ENCODE results near the gene INPP5B. TPM values are rescaled to one million over a fixed set of nuclear protein-coding genes. Genes with fewer than 3 reads are reported as not detected.

Gene INPP5B
- total RNA-seq, 2 experiments from 2014 or later, result 31.5 to 33.8 TPM

DNA sequence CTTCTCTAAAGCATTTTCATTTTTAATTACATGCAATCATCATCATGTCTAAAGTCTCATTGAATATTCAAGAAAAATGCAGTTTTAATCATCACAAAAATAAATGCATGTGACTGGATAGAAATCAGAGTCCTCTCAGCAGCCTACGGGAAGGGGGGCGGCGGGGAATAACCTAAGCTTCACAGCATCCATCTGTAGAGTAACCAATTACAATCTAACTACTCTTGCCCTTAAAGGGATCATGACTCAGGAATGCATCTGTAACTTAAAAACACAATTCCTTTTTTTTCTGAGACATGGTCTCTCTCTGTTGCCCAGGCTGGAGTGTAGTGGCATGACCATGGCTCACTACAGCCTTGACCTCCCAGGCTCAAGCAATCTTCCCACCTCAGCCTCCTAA, 110.1 kb downstream of the INPP5B start:
- H3K4me1 Mint-ChIP-seq, result no peaks in the 10 kb centered on the region
- DNase-seq, result no peak
- no peak overlapping the region for H3K4me3 Mint-ChIP-seq
- no peaks in the 10 kb centered on the region for H3K9me3 Mint-ChIP-seq
- H3K36me3 Mint-ChIP-seq (ENCODE audit: low read depth), result peaks cover 39% of the 10 kb centered on the region
- ChIA-PET POLR2A (interaction anchor here (0.6 kb wide), 1 partner anchor 1299 kb away, joined by 3 read pairs; no protein-coding TSS in a partner anchor), CTCF (no interaction called here)
- no peaks in the 10 kb centered on the region for H3K27me3 Mint-ChIP-seq
- no peak overlapping the region for H3K27ac Mint-ChIP-seq

DNA sequence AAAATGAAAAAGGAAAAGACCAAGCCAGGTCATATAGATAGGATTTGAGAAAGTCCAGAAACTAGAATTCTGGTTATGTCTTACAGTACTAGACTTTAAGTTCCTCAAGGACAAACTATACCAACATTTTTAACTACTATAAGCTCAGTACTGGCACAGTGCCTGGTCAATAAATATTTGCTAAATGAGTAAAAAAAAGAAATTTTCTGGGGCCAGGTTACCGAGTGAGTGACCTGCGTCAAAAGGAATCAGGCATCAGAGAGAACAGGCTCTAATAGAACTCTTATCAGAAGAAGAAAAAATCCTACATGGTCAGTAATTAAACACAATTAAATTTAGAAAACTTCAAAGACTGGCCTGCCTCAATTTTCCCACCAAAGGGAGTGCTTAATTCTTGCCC, 115.0 kb downstream of the INPP5B start:
- ChIA-PET CTCF (interaction anchor here (1.4 kb wide), 1 partner anchor 9 kb away, joined by 3 read pairs; no protein-coding TSS in a partner anchor), POLR2A (no interaction called here)
- Mint-ChIP-seq H3K27ac (no peak overlapping the region), H3K4me1 (no peaks in the 10 kb centered on the region), H3K27me3 (no peaks in the 10 kb centered on the region), H3K4me3 (no peak overlapping the region), H3K9me3 (no peaks in the 10 kb centered on the region), H3K36me3 (ENCODE audit: low read depth) (peaks cover 33% of the 10 kb centered on the region)
- DNase-seq, result no peak

DNA sequence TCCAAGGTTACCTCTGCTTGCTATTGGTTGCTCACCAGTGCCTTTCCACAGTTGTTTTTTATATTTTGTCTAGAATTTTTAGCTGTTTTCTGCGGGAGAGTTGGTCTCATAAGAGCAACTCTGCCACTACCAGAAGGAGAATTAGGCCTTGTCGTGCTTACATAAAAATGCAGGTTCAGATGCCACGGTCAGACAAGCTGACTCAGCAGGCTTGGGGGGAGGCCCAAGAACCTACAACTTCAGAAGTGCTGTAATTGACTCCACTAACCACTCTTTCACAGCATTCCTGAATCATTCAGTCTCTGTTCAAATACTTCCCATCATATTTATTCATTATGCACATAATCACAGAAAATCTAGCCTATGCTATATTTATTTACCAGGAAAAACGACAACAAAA, 115.7 kb downstream of the INPP5B start:
- Mint-ChIP-seq H3K36me3 (ENCODE audit: low read depth) (peaks cover 33% of the 10 kb centered on the region), H3K27ac (no peak overlapping the region), H3K4me1 (no peaks in the 10 kb centered on the region), H3K27me3 (no peaks in the 10 kb centered on the region), H3K4me3 (no peak overlapping the region), H3K9me3 (no peaks in the 10 kb centered on the region)
- CTCF ChIA-PET, result interaction anchor here (0.7 to 1.4 kb wide), 2 partner anchors 8 to 14 kb away, joined by 3 read pairs; no protein-coding TSS in a partner anchor
- POLR2A ChIA-PET, result no interaction called here
- no peak for DNase-seq

DNA sequence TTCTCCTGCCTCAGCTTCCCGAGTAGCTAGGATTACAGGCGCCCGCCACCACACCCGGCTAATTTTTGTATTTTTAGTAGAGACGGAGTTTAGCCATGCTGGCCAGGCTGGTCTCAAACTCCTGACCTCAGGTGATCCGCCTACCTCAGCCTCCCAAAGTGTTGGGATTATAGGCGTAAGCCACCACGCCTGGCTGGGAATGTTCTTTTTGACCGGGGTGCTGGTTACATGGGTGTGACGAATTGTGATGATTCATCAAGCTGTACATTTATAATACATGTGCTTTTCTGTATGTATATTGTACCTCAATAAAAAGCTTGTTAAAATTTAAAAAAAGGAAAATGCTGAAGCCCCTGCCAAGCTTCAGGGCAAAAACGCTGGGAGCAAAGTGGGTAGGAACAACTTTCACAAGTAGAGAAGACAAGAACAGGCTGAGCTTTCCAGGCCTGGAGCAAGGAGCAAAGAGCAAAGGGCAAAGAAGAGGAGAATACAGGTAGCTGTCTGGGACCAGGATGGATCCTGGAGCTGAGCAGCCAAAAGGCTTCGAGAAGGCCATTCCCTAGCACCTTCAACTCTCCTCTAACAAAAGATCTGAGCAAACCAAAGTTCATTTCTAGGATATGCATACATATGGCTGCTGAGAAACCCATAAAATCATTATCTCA, 118.3 kb downstream of the INPP5B start:
- CTCF ChIA-PET, result interaction anchor here (1.6 kb wide), 1 partner anchor 13 kb away, joined by 3 read pairs; no protein-coding TSS in a partner anchor
- peaks cover 2% of the 10 kb centered on the region for H3K4me1 Mint-ChIP-seq
- DNase-seq, result no peak
- H3K27me3 Mint-ChIP-seq, result no peaks in the 10 kb centered on the region
- POLR2A ChIA-PET, result no interaction called here
- H3K4me3 Mint-ChIP-seq, result no peak overlapping the region
- no peaks in the 10 kb centered on the region for H3K9me3 Mint-ChIP-seq
- peaks cover 27% of the 10 kb centered on the region for H3K36me3 Mint-ChIP-seq (ENCODE audit: low read depth)
- H3K27ac Mint-ChIP-seq, result no peak overlapping the region

DNA sequence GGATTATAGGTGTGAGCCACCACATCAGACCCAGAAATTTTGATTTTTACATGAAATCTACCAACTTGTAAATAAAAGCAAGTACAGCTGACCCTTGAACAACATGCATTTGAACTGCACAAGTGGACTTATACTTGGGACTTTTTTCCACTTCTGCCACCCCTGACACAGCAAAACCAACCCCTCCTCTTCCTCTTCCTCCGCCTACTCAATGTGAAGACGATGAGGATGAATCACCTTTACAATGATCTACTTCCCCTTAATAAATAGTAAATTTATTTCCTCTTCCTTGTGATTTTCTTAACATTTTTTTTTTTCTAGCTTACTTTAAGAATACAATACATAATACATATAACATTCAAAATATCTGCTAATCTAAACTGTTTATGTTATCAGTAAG, 121.3 kb downstream of the INPP5B start:
- Mint-ChIP-seq H3K27ac (no peak overlapping the region), H3K4me3 (no peak overlapping the region), H3K36me3 (ENCODE audit: low read depth) (peaks cover 35% of the 10 kb centered on the region), H3K4me1 (peaks cover 4% of the 10 kb centered on the region), H3K9me3 (no peaks in the 10 kb centered on the region), H3K27me3 (no peaks in the 10 kb centered on the region)
- POLR2A ChIA-PET, result no interaction called here
- CTCF ChIA-PET, result no interaction called here
- DNase-seq, result no peak

DNA sequence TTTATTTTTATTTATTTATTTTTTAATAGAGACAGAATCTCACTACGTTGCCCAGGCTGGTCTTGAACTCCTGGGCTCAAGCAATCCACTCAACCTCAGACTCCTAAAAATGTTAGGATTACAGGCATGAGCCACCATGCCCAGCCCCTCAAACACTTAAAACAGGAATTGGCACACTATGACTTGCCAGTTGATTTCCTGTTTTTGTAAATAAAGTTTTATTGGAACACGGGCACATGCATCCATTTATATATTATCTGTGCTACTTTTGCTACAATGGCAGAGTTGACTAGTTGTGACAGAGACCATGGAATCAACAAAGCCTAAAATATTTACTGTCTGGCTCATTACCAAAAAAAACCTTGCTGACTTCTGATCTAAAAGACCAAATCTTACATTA, 122.9 kb downstream of the INPP5B start:
- Mint-ChIP-seq H3K9me3 (no peaks in the 10 kb centered on the region), H3K4me3 (no peak overlapping the region), H3K27me3 (no peaks in the 10 kb centered on the region), H3K27ac (no peak overlapping the region), H3K36me3 (ENCODE audit: low read depth) (peaks cover 37% of the 10 kb centered on the region), H3K4me1 (peaks cover 4% of the 10 kb centered on the region)
- ChIA-PET POLR2A (no interaction called here), CTCF (no interaction called here)
- DNase-seq, result no peak

DNA sequence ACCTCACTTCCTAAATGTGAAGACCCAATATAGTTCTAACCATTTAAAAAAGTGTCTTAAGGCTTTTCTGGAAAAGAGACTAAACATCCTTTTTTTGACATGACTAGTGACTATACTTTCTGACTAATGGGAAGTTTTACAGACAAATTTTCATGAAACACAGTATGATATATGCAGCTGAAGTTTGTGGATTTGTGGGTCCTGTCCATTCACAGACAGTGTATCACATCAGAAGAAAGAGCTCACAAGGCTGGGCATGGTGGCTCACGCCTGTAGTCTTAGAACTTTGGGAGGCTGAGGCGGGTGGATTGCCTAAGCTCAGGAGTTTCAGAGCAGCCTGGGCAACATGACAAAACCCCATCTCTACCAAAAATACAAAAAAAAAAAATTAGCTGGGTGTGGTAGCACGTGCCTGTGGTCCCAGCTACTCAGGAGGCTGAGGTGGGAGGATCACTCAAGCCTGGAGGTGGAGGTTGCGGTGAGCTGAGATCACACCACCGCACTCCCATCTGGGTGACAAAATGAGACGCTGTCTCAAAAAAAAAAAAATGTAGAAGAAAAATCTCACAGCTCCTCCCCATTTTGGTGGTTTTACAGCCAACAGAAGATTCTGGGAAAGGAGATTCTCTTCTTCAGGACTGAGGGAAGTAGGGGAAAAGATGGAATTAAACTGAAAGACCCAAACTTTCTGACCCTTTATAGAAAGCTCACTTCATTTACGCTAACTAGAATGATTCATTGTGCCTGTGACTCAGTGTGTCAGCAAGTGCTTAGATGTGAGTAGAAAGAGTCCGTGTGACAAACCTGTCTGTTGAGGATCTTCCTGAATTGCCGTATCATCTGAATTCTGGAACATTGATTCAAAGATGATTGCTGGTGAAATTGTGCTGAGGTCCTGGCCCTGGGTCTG, 123.7 kb downstream of the INPP5B start:
- peaks cover 4% of the 10 kb centered on the region for H3K4me1 Mint-ChIP-seq
- CTCF ChIA-PET, result interaction anchor here (0.8 to 1.7 kb wide), 3 partner anchors 8 to 201 kb away, joined by 3 to 4 read pairs (median 3); partner anchors contain the start of gene MTF1
- H3K4me3 Mint-ChIP-seq, result no peak overlapping the region
- no peak for DNase-seq
- H3K27ac Mint-ChIP-seq, result peak overlapping the region; percentile 25
- H3K36me3 Mint-ChIP-seq (ENCODE audit: low read depth), result peaks cover 34% of the 10 kb centered on the region
- no peaks in the 10 kb centered on the region for H3K9me3 Mint-ChIP-seq
- POLR2A ChIA-PET, result no interaction called here
- no peaks in the 10 kb centered on the region for H3K27me3 Mint-ChIP-seq

DNA sequence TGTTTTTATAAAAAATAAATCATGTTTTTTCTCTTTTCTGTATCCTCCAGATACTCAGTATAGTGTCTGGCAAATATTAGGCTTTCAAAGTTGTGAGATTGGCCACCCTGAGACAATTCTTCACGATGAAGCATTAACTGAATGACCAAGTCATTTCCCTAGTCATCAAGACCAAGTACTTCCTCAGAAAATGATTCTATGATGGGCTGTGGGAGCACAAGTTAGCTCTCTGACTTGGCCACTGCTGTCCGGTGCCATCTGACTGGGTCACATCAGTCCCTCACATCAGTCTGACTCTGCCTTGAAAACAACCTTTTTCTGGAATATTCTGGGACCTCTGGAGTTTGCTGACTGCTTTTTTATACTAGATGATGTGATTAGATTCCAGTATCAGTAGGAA, 125.4 kb downstream of the INPP5B start:
- no peaks in the 10 kb centered on the region for H3K9me3 Mint-ChIP-seq
- ChIA-PET CTCF (no interaction called here), POLR2A (no interaction called here)
- peaks cover 4% of the 10 kb centered on the region for H3K4me1 Mint-ChIP-seq
- H3K36me3 Mint-ChIP-seq (ENCODE audit: low read depth), result peaks cover 31% of the 10 kb centered on the region
- H3K27ac Mint-ChIP-seq, result no peak overlapping the region
- no peak overlapping the region for H3K4me3 Mint-ChIP-seq
- no peaks in the 10 kb centered on the region for H3K27me3 Mint-ChIP-seq
- DNase-seq, result no peak

DNA sequence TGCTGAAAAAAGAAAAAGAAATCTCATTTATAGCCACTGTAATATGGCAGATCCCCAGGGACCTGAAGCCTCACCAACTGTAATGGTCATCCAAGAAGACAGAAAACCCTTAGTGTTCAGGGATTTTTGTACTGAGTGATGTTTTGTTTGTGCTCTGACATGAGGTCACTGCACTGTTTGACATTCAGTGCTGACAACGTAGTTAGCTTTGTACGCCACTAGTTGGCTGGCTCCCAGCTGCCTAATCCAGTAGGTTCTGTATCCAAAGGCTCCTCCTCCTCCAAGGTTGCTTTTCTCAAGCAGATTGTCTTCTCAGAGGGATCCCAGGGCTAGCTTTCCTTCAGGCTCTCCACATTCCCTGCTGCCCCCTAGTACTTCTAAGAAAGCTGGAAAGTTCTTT, 129.4 kb downstream of the INPP5B start:
- Mint-ChIP-seq H3K27me3 (no peaks in the 10 kb centered on the region), H3K27ac (peak overlapping the region; percentile 19), H3K4me1 (no peaks in the 10 kb centered on the region), H3K4me3 (no peak overlapping the region), H3K36me3 (ENCODE audit: low read depth) (peaks cover 26% of the 10 kb centered on the region), H3K9me3 (no peaks in the 10 kb centered on the region)
- ChIA-PET POLR2A (interaction anchor here (0.6 kb wide), 1 partner anchor 192 kb away, joined by 3 read pairs; no protein-coding TSS in a partner anchor), CTCF (interaction anchor here (0.6 to 1.1 kb wide), 3 partner anchors 14 to 34 kb away, joined by 3 read pairs; no protein-coding TSS in a partner anchor)
- DNase-seq, result no peak

DNA sequence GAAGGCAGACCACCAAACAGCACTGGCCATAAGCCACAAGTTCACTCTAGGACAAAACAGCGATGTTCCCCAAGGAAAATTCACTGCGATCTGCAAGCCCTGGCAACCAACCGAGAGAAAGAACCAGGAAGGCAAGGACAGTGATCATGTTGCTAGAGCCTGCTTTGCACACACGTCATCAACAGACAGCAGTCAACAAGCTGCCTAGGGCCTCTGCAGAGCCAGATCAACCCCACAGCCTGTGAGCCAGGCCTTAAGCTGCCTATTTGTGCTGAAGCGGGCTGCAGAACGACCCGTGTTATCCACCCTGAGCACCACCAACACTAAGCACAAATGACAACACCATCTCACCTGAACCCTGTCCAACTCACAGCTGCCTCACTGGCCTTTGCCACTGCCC, 132.6 kb downstream of the INPP5B start:
- POLR2A ChIA-PET, result no interaction called here
- no peaks in the 10 kb centered on the region for H3K27me3 Mint-ChIP-seq
- H3K4me3 Mint-ChIP-seq, result no peak overlapping the region
- H3K9me3 Mint-ChIP-seq, result no peaks in the 10 kb centered on the region
- no peak for DNase-seq
- CTCF ChIA-PET, result no interaction called here
- peaks cover 11% of the 10 kb centered on the region for H3K36me3 Mint-ChIP-seq (ENCODE audit: low read depth)
- H3K27ac Mint-ChIP-seq, result no peak overlapping the region
- H3K4me1 Mint-ChIP-seq, result peaks cover 16% of the 10 kb centered on the region

DNA sequence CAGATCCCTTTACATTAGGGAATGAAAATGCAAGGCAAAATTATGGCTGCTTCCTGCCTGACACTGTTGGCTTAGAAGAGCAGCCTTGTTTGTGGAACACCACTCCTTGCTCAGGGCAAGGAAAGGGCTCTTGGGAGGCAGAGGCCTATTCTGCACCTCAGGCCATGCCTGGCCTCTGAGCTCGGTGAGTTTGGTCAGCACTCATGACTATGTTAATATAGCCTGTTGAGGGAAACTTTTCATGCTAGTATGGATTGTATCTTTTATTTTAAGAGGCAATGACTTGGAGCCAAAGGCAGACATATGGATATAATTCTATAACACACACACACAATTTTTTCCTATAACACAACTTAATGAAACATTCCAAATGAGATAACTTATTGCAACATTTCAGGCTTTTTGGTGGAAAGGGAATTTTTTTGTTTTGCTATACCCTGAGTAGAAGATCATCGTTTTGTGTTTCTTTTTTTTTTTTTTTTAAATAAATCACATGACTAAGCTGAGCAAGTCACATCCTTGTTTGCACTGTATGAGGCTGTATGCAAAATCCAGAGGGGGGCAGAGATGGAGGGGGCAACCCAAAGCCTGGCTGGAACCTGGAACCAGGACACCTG, 133.2 kb downstream of the INPP5B start:
- no peak overlapping the region for H3K4me3 Mint-ChIP-seq
- ChIA-PET POLR2A (no interaction called here), CTCF (interaction anchor here (2.1 kb wide), 1 partner anchor 46 kb away, joined by 6 read pairs; the partner anchor contains the start of gene MTF1)
- peaks cover 22% of the 10 kb centered on the region for H3K4me1 Mint-ChIP-seq
- no peaks in the 10 kb centered on the region for H3K27me3 Mint-ChIP-seq
- peaks cover 11% of the 10 kb centered on the region for H3K36me3 Mint-ChIP-seq (ENCODE audit: low read depth)
- no peaks in the 10 kb centered on the region for H3K9me3 Mint-ChIP-seq
- no peak for DNase-seq
- H3K27ac Mint-ChIP-seq, result no peak overlapping the region

DNA sequence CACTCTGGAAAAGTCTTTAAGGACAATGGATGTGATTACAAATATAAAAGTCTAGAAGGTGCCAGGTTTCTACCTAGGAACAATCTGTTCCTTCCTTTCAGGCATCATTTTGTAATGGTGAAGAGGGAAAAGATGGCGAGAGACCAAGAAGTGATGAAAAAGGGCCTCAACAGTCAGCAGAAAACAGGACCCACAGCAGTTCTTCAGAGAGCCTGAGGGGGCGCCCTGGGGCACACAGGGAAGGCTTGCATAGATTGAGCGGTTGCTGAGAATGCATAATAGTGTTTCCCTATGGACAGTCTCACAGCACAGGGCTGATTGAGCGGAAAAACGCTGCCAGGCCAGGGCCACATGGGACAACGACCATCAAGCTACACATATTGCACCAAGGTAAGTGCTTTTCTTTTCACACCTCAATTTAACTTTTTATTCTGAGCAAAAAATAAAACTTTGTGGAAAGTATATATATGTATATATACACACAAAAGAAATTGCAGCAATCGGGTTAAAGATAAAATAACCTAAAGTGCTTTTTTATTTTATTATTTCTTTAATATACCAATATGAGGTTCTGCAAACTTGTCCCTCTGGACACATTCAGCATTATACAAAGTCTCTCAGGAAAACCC, 135.7 kb downstream of the INPP5B start:
- CTCF ChIA-PET, result interaction anchor here (0.8 kb wide), 1 partner anchor 10 kb away, joined by 3 read pairs; no protein-coding TSS in a partner anchor
- Mint-ChIP-seq H3K27ac (peak overlapping the region; percentile 54), H3K27me3 (no peaks in the 10 kb centered on the region), H3K4me1 (peaks cover 33% of the 10 kb centered on the region), H3K36me3 (ENCODE audit: low read depth) (peaks cover 19% of the 10 kb centered on the region), H3K9me3 (no peaks in the 10 kb centered on the region), H3K4me3 (no peak overlapping the region)
- peak; percentile 68 for DNase-seq
- POLR2A ChIA-PET, result no interaction called here
